Measurements from ENCODE around the gene AUTS2. TPM values are rescaled to one million over a fixed set of nuclear protein-coding genes. Genes with fewer than 3 reads are reported as not detected.

AUTS2 gene
- polyA plus RNA-seq, 1 donor from 2014 or later: 97.3 TPM

DNA sequence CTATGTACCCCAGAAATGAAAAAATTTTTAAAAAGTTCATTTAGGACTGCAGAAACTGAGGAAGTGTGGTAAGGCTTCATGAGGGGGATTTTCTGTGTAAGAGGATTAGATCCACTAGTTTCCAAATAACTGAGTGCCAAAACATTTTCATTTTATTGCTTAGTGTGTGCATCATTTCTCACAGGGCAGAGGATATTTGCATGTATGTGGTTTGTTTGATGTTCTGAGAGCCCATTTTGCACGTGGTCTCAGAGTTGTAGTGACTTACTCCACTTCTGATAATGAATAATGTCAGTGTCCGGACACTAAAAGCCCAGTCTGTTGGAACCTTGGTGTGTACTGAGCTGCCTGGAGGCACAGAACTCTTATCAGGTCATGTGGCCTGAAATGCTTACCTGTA lies 299.9 kb downstream of the AUTS2 start:
- TF ChIP-seq EZH2 (IDR thresholded peaks at IDR 0.05; ENCODE audit: borderline replicate concordance, insufficient read depth, low read length, poor library complexity, severe bottlenecking): no peak
- no peak for TF ChIP-seq SMC3 (conservative IDR thresholded peaks at IDR 0.05; ENCODE audit: poor library complexity)
- no peak for TF ChIP-seq RAD21 (conservative IDR thresholded peaks at IDR 0.05)
- TF ChIP-seq MXI1 (conservative IDR thresholded peaks at IDR 0.05; ENCODE audit: poor library complexity, severe bottlenecking): no peak
- no peak for TF ChIP-seq TAF1 (IDR thresholded peaks at IDR 0.05; ENCODE audit: low read depth)
- TF ChIP-seq EP300 (conservative IDR thresholded peaks at IDR 0.05; ENCODE audit: poor library complexity, severe bottlenecking): no peak
- no peak for TF ChIP-seq POLR2AphosphoS5 (IDR thresholded peaks at IDR 0.05)
- TF ChIP-seq, protein P1, sequence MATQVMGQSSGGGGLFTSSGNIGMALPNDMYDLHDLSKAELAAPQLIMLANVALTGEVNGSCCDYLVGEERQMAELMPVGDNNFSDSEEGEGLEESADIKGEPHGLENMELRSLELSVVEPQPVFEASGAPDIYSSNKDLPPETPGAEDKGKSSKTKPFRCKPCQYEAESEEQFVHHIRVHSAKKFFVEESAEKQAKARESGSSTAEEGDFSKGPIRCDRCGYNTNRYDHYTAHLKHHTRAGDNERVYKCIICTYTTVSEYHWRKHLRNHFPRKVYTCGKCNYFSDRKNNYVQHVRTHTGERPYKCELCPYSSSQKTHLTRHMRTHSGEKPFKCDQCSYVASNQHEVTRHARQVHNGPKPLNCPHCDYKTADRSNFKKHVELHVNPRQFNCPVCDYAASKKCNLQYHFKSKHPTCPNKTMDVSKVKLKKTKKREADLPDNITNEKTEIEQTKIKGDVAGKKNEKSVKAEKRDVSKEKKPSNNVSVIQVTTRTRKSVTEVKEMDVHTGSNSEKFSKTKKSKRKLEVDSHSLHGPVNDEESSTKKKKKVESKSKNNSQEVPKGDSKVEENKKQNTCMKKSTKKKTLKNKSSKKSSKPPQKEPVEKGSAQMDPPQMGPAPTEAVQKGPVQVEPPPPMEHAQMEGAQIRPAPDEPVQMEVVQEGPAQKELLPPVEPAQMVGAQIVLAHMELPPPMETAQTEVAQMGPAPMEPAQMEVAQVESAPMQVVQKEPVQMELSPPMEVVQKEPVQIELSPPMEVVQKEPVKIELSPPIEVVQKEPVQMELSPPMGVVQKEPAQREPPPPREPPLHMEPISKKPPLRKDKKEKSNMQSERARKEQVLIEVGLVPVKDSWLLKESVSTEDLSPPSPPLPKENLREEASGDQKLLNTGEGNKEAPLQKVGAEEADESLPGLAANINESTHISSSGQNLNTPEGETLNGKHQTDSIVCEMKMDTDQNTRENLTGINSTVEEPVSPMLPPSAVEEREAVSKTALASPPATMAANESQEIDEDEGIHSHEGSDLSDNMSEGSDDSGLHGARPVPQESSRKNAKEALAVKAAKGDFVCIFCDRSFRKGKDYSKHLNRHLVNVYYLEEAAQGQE (IDR thresholded peaks at IDR 0.05; ENCODE audit: borderline replicate concordance): no peak
- no peak overlapping the region for H3K4me3 ChIP-seq (ENCODE audit: low read length)
- H2AFZ ChIP-seq (ENCODE audit: low read depth, low read length): no peak overlapping the region
- H3F3A ChIP-seq (ENCODE audit: insufficient read depth, low read length, poor library complexity, severe bottlenecking): peaks cover 6% of the 10 kb centered on the region
- H3K4me2 ChIP-seq (ENCODE audit: low read length): no peak overlapping the region
- H3K9me2 ChIP-seq (ENCODE audit: insufficient read depth, low read length): no peaks in the 10 kb centered on the region
- H3K79me2 ChIP-seq (replicated peaks; ENCODE audit: insufficient read depth, low read length): peaks cover 19% of the 10 kb centered on the region
- peaks cover 4% of the 10 kb centered on the region for H3K36me3 ChIP-seq (ENCODE audit: insufficient read depth, low read length)
- no peaks in the 10 kb centered on the region for H4K20me1 ChIP-seq (ENCODE audit: insufficient read depth)
- H3K27ac ChIP-seq (ENCODE audit: low read length): no peak overlapping the region
- H3K9ac ChIP-seq (ENCODE audit: low read length): no peak overlapping the region
- no peaks in the 10 kb centered on the region for H3K9me3 ChIP-seq (ENCODE audit: low read length)
- H3K27me3 ChIP-seq (ENCODE audit: insufficient read depth, low read depth, low read length): no peaks in the 10 kb centered on the region

DNA sequence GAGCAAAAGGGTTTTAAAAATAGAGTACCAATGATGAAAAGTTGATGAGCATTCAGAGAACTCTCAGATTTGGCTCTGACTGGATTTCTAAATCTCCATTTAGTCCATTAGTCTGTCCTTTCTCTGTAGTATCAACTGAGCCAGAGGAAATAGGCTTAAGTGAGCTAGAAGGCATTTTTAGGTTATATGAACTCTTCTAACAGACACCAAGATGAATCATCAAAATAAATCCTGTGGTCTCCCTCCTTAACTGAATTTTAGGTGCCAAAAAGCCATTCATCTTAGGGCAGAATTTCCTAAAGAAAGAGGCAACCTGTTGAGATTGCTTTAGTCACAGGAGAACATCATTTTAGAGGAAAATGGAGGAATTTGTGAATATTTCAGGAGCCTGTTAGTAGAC lies 305.1 kb downstream of the AUTS2 start:
- H3K9me3 ChIP-seq (ENCODE audit: low read length): no peaks in the 10 kb centered on the region
- no peak overlapping the region for H3K4me2 ChIP-seq (ENCODE audit: low read length)
- H3K27ac ChIP-seq (ENCODE audit: low read length): no peak overlapping the region
- TF ChIP-seq, protein P2, sequence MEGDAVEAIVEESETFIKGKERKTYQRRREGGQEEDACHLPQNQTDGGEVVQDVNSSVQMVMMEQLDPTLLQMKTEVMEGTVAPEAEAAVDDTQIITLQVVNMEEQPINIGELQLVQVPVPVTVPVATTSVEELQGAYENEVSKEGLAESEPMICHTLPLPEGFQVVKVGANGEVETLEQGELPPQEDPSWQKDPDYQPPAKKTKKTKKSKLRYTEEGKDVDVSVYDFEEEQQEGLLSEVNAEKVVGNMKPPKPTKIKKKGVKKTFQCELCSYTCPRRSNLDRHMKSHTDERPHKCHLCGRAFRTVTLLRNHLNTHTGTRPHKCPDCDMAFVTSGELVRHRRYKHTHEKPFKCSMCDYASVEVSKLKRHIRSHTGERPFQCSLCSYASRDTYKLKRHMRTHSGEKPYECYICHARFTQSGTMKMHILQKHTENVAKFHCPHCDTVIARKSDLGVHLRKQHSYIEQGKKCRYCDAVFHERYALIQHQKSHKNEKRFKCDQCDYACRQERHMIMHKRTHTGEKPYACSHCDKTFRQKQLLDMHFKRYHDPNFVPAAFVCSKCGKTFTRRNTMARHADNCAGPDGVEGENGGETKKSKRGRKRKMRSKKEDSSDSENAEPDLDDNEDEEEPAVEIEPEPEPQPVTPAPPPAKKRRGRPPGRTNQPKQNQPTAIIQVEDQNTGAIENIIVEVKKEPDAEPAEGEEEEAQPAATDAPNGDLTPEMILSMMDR (IDR thresholded peaks at IDR 0.05; ENCODE audit: poor library complexity, severe bottlenecking): no peak
- TF ChIP-seq POLR2AphosphoS5 (IDR thresholded peaks at IDR 0.05): no peak
- TF ChIP-seq EZH2 (IDR thresholded peaks at IDR 0.05; ENCODE audit: borderline replicate concordance, insufficient read depth, low read length, poor library complexity, severe bottlenecking): no peak
- TF ChIP-seq MXI1 (conservative IDR thresholded peaks at IDR 0.05; ENCODE audit: poor library complexity, severe bottlenecking): no peak
- no peak for TF ChIP-seq EP300 (conservative IDR thresholded peaks at IDR 0.05; ENCODE audit: poor library complexity, severe bottlenecking)
- no peak for TF ChIP-seq TAF1 (IDR thresholded peaks at IDR 0.05; ENCODE audit: low read depth)
- no peak for TF ChIP-seq RAD21 (conservative IDR thresholded peaks at IDR 0.05)
- no peak for TF ChIP-seq SMC3 (conservative IDR thresholded peaks at IDR 0.05; ENCODE audit: poor library complexity)
- TF ChIP-seq, protein P1 (IDR thresholded peaks at IDR 0.05; ENCODE audit: borderline replicate concordance): no peak
- no peak overlapping the region for H3K4me3 ChIP-seq (ENCODE audit: low read length)
- H3K9me2 ChIP-seq (ENCODE audit: insufficient read depth, low read length): no peaks in the 10 kb centered on the region
- H3K9ac ChIP-seq (ENCODE audit: low read length): no peak overlapping the region
- H3K79me2 ChIP-seq (replicated peaks; ENCODE audit: insufficient read depth, low read length): peaks cover 31% of the 10 kb centered on the region
- H3K27me3 ChIP-seq (ENCODE audit: insufficient read depth, low read depth, low read length): no peaks in the 10 kb centered on the region
- no peaks in the 10 kb centered on the region for H3F3A ChIP-seq (ENCODE audit: insufficient read depth, low read length, poor library complexity, severe bottlenecking)
- no peak overlapping the region for H2AFZ ChIP-seq (ENCODE audit: low read depth, low read length)
- peaks cover 7% of the 10 kb centered on the region for H4K20me1 ChIP-seq (ENCODE audit: insufficient read depth)
- H3K36me3 ChIP-seq (ENCODE audit: insufficient read depth, low read length): peaks cover 4% of the 10 kb centered on the region
